Muscle layer of duodenum (tissue), 2 donors: ENCODE measurements around the gene SULT1C3.

Source experiments
- H3K27ac ChIP-seq: one replicate; pipeline ENCODE4 v1.7.0; 2013; ENCODE audit warnings: mild to moderate bottlenecking, low read length
- H3K27me3 ChIP-seq: one replicate; pipeline ENCODE4 v1.7.0; 2013; ENCODE audit warnings: low read depth, mild to moderate bottlenecking, control low read depth, low read length
- H3K36me3 ChIP-seq, 2 donors: one replicate each; pipeline ENCODE4 v1.7.0; 2013; ENCODE audit warnings: low read length in 2 of 2, control low read depth in 1 of 2, mild to moderate bottlenecking in 1 of 2; ENCODE audit not compliant: insufficient read depth in 2 of 2, control insufficient read depth in 1 of 2
- H3K4me1 ChIP-seq, 2 donors: one replicate each; pipeline ENCODE4 v1.7.0; 2013; ENCODE audit warnings: low read length in 2 of 2, mild to moderate bottlenecking in 2 of 2, control low read depth in 1 of 2, moderate library complexity in 1 of 2; ENCODE audit not compliant: insufficient read depth in 2 of 2, control insufficient read depth in 1 of 2
- H3K4me3 ChIP-seq, 2 donors: one replicate each; pipeline ENCODE4 v1.7.0; 2013; ENCODE audit warnings: low read length in 2 of 2, low read depth in 1 of 2, mild to moderate bottlenecking in 1 of 2
- H3K9me3 ChIP-seq, 2 donors: one replicate each; pipeline ENCODE4 v1.7.0; 2013; ENCODE audit warnings: low read length in 2 of 2, control low read depth in 1 of 2, mild to moderate bottlenecking in 1 of 2; ENCODE audit not compliant: control insufficient read depth in 1 of 2
- donor health status: healthy.

SULT1C3 gene

GRCh38 chr2:108239786-108240185, at the start of gene SULT1C3:
TSS of gene SULT1C3 (plus strand) at chr2:108239968. CDS start at chr2:108247195, 7,227 bp downstream.
- Histone ChIP-seq H3K4me3 (no peak within 1 kb of the TSS), H3K4me1 (no peaks in the 10 kb centered on the region), H3K27ac (no peak within 1 kb of the TSS), H3K36me3 (no peaks in the 10 kb centered on the region), H3K27me3 (no peaks in the 10 kb centered on the region), H3K9me3 (peaks cover 5% of the 10 kb centered on the region in 2 donors)

GRCh38 chr2:108193251-108193650, 46.5 kb upstream of the SULT1C3 start:
- H3K27me3 ChIP-seq = no peaks in the 10 kb centered on the region
- no peaks in the 10 kb centered on the region for H3K36me3 ChIP-seq
- H3K4me1 ChIP-seq = no peaks in the 10 kb centered on the region
- H3K9me3 ChIP-seq = no peaks in the 10 kb centered on the region
- H3K27ac ChIP-seq = no peak overlapping the region
- no peak overlapping the region for H3K4me3 ChIP-seq

GRCh38 chr2:108194409-108195132, 45.2 kb upstream of the SULT1C3 start:
- Histone ChIP-seq H3K27ac (no peak overlapping the region), H3K27me3 (no peaks in the 10 kb centered on the region), H3K9me3 (no peaks in the 10 kb centered on the region)

DNA sequence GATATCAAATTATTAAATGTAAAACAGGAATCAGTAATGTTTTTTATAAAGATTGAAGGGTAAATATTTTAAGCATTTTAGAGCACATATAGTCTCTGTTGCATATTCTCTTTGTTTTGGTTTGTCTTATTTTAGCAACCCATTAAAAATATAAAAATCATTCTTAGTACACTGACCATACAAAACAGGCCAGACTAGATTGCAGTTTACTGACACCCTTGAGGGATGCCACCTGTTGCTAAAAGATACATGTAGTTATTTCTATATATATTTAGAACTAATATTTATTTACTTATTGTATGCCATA, 44.7 kb upstream of the SULT1C3 start:
- H3K4me3 ChIP-seq = no peak overlapping the region
- no peaks in the 10 kb centered on the region for H3K36me3 ChIP-seq
- H3K27me3 ChIP-seq = no peaks in the 10 kb centered on the region
- peaks cover 0 to 2% of the 10 kb centered on the region in 2 donors for H3K9me3 ChIP-seq
- H3K27ac ChIP-seq = no peak overlapping the region
- H3K4me1 ChIP-seq = no peaks in the 10 kb centered on the region

More at GRCh38 chr2:108194409-108195132, 45.2 kb upstream of the SULT1C3 start:
- Histone ChIP-seq H3K4me3 (no peak overlapping the region), H3K36me3 (no peaks in the 10 kb centered on the region), H3K4me1 (no peaks in the 10 kb centered on the region)

DNA sequence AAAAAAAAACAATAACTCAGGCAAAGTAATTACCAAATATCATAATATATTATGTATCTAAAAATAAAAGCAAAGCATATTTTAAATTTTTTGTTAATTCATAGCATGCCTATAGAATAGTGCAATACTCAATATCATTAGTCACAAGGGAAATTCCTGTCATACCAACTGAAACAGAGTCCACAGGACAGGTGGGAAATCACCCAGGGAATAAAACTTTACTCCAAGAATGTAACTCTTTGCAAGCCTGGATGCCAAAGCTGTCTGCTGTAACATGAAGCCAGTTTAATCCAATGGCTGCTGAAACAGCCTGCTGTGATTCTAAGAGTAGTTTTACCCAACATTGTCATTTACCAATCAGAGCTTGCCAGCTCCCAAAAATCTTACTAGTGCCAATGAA, 40.0 kb upstream of the SULT1C3 start:
- H3K4me3 ChIP-seq = no peak overlapping the region
- no peaks in the 10 kb centered on the region for H3K36me3 ChIP-seq
- H3K27me3 ChIP-seq = no peaks in the 10 kb centered on the region
- H3K27ac ChIP-seq = no peak overlapping the region
- H3K4me1 ChIP-seq = no peaks in the 10 kb centered on the region
- peaks cover 0 to 9% of the 10 kb centered on the region in 2 donors for H3K9me3 ChIP-seq

GRCh38 chr2:108200569-108200968, 39.2 kb upstream of the SULT1C3 start:
- no peaks in the 10 kb centered on the region for H3K36me3 ChIP-seq
- H3K27ac ChIP-seq = no peak overlapping the region
- H3K27me3 ChIP-seq = no peaks in the 10 kb centered on the region
- H3K4me3 ChIP-seq = no peak overlapping the region
- no peaks in the 10 kb centered on the region for H3K4me1 ChIP-seq
- H3K9me3 ChIP-seq = peaks cover 0 to 9% of the 10 kb centered on the region in 2 donors

- Histone ChIP-seq H3K36me3 (no peaks in the 10 kb centered on the region), H3K9me3 (no peaks in the 10 kb centered on the region), H3K4me3 (no peak overlapping the region), H3K4me1 (no peaks in the 10 kb centered on the region), H3K27me3 (no peaks in the 10 kb centered on the region), H3K27ac (no peak overlapping the region)
These were observed 27.1 kb upstream of the SULT1C3 start for GRCh38 chr2:108212671-108213070.

DNA sequence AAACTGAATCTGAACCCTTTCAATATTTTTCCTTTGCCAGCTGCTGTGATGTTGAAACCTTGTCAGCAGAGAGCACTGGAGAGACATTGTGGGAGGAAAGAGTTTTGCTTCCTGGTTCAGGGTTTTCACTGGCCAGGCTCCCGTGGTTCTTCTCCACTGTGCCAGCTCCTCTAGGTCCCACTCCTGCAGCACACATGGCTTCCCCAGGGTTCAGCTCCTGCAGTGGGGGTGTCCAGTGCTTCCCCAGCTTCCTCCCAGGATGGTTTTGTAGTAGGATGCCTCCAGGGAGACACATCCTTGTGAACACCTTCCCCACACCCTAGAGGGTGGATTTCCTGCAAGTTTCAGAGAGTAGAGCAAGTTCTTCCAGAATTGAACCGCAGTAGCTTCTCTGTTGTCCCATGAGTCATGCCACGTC, 24.0 kb upstream of the SULT1C3 start:
- Histone ChIP-seq H3K27ac (no peak overlapping the region), H3K27me3 (no peaks in the 10 kb centered on the region), H3K4me3 (peak overlapping the region in 1 of 2 donors; percentile 26), H3K4me1 (no peaks in the 10 kb centered on the region), H3K36me3 (no peaks in the 10 kb centered on the region), H3K9me3 (no peaks in the 10 kb centered on the region)

- no peak overlapping the region for H3K4me3 ChIP-seq
- H3K36me3 ChIP-seq = no peaks in the 10 kb centered on the region
- H3K4me1 ChIP-seq = no peaks in the 10 kb centered on the region
- no peaks in the 10 kb centered on the region for H3K9me3 ChIP-seq
- H3K27ac ChIP-seq = no peak overlapping the region
- no peaks in the 10 kb centered on the region for H3K27me3 ChIP-seq
These were observed 22.6 kb upstream of the SULT1C3 start for GRCh38 chr2:108217211-108217610.

GRCh38 chr2:108219688-108220087, 20.1 kb upstream of the SULT1C3 start:
- Histone ChIP-seq H3K4me1 (no peaks in the 10 kb centered on the region), H3K4me3 (no peak overlapping the region), H3K27ac (no peak overlapping the region), H3K36me3 (no peaks in the 10 kb centered on the region), H3K27me3 (no peaks in the 10 kb centered on the region), H3K9me3 (peaks cover 4 to 13% of the 10 kb centered on the region in 2 donors)

- H3K4me3 ChIP-seq = no peak overlapping the region
- no peak overlapping the region for H3K27ac ChIP-seq
- no peaks in the 10 kb centered on the region for H3K4me1 ChIP-seq
- H3K9me3 ChIP-seq = peaks cover 4 to 13% of the 10 kb centered on the region in 2 donors
- H3K27me3 ChIP-seq = no peaks in the 10 kb centered on the region
- no peaks in the 10 kb centered on the region for H3K36me3 ChIP-seq
These were observed 19.6 kb upstream of the SULT1C3 start for GRCh38 chr2:108220191-108220590.

GRCh38 chr2:108220942-108221541, 18.7 kb upstream of the SULT1C3 start:
- H3K9me3 ChIP-seq = peaks cover 4 to 13% of the 10 kb centered on the region in 2 donors
- no peaks in the 10 kb centered on the region for H3K4me1 ChIP-seq
- H3K27ac ChIP-seq = no peak overlapping the region
- no peaks in the 10 kb centered on the region for H3K36me3 ChIP-seq
- no peak overlapping the region for H3K4me3 ChIP-seq
- no peaks in the 10 kb centered on the region for H3K27me3 ChIP-seq
